Measurements from ENCODE around the gene HELZ. TPM values are rescaled to one million over a fixed set of nuclear protein-coding genes. Genes with fewer than 3 reads are reported as not detected.

Gene HELZ
- total and polyA plus RNA-seq, 2 experiments from 2014 or later: 32.7 to 77.2 TPM

GRCh38 chr17:67055811-67056745 is 188.9 kb downstream of the HELZ start:
- Histone ChIP-seq H3K9me2 (replicated peaks; ENCODE audit: insufficient read depth) (no peaks in the 10 kb centered on the region), H3K36me3 (replicated peaks; ENCODE audit: insufficient read depth, low read depth) (no peaks in the 10 kb centered on the region), H3K4me3 (no peak overlapping the region), H3K9me3 (ENCODE audit: low read depth) (no peaks in the 10 kb centered on the region), H3K79me2 (no peaks in the 10 kb centered on the region), H4K20me1 (ENCODE audit: insufficient read depth, poor library complexity, severe bottlenecking) (no peaks in the 10 kb centered on the region), H3K4me1 (ENCODE audit: insufficient read depth) (no peaks in the 10 kb centered on the region), H3K27me3 (no peaks in the 10 kb centered on the region), H3K4me2 (no peak overlapping the region), H2AFZ (no peak overlapping the region), H3K27ac (no peak overlapping the region)
- DNase-seq (ENCODE audit: low spot score): no peak
- TF ChIP-seq EZH2phosphoT487 (IDR thresholded peaks at IDR 0.05; ENCODE audit: low read depth, severe bottlenecking, unreplicated experiment) (no peak), EZH2 (IDR thresholded peaks at IDR 0.05; ENCODE audit: borderline replicate concordance) (no peak), CTCF (IDR thresholded peaks at IDR 0.05; ENCODE audit: poor library complexity) (no peak)
- WGBS (ENCODE audit: low lambda C conversion rate, missing lambda C conversion rate): 90% methylated on average over 23 of the region's 29 CpGs

- H3K79me2 ChIP-seq: no peaks in the 10 kb centered on the region
- H2AFZ ChIP-seq: no peak overlapping the region
- no peak overlapping the region for H3K4me3 ChIP-seq
- WGBS (ENCODE audit: low lambda C conversion rate, missing lambda C conversion rate): 98% methylated on average over 19 of the region's 19 CpGs
- H3K4me2 ChIP-seq: no peak overlapping the region
- no peaks in the 10 kb centered on the region for H3K27me3 ChIP-seq
- no peaks in the 10 kb centered on the region for H3K9me2 ChIP-seq (replicated peaks; ENCODE audit: insufficient read depth)
- DNase-seq (ENCODE audit: low spot score): no peak
- no peaks in the 10 kb centered on the region for H3K36me3 ChIP-seq (replicated peaks; ENCODE audit: insufficient read depth, low read depth)
- H4K20me1 ChIP-seq (ENCODE audit: insufficient read depth, poor library complexity, severe bottlenecking): no peaks in the 10 kb centered on the region
- no peaks in the 10 kb centered on the region for H3K9me3 ChIP-seq (ENCODE audit: low read depth)
- H3K4me1 ChIP-seq (ENCODE audit: insufficient read depth): no peaks in the 10 kb centered on the region
- no peak overlapping the region for H3K27ac ChIP-seq
- TF ChIP-seq CTCF (IDR thresholded peaks at IDR 0.05; ENCODE audit: poor library complexity): no peak
- TF ChIP-seq EZH2phosphoT487 (IDR thresholded peaks at IDR 0.05; ENCODE audit: low read depth, severe bottlenecking, unreplicated experiment): no peak
- no peak for TF ChIP-seq EZH2 (IDR thresholded peaks at IDR 0.05; ENCODE audit: borderline replicate concordance)
Measured at GRCh38 chr17:67055041-67055443, 190.0 kb downstream of the HELZ start.

GRCh38 chr17:67054608-67055007 is 190.4 kb downstream of the HELZ start:
- Histone ChIP-seq H3K27me3 (no peaks in the 10 kb centered on the region), H3K4me1 (ENCODE audit: insufficient read depth) (no peaks in the 10 kb centered on the region), H3K79me2 (no peaks in the 10 kb centered on the region), H3K4me2 (no peak overlapping the region), H3K9me2 (replicated peaks; ENCODE audit: insufficient read depth) (no peaks in the 10 kb centered on the region), H3K9me3 (ENCODE audit: low read depth) (no peaks in the 10 kb centered on the region), H4K20me1 (ENCODE audit: insufficient read depth, poor library complexity, severe bottlenecking) (no peaks in the 10 kb centered on the region), H3K36me3 (replicated peaks; ENCODE audit: insufficient read depth, low read depth) (no peaks in the 10 kb centered on the region), H3K27ac (no peak overlapping the region), H2AFZ (no peak overlapping the region), H3K4me3 (no peak overlapping the region)
- TF ChIP-seq EZH2phosphoT487 (IDR thresholded peaks at IDR 0.05; ENCODE audit: low read depth, severe bottlenecking, unreplicated experiment) (no peak), EZH2 (IDR thresholded peaks at IDR 0.05; ENCODE audit: borderline replicate concordance) (no peak), CTCF (IDR thresholded peaks at IDR 0.05; ENCODE audit: poor library complexity) (no peak)
- DNase-seq (ENCODE audit: low spot score): no peak
- WGBS (ENCODE audit: low lambda C conversion rate, missing lambda C conversion rate): 78% methylated on average over 5 of the region's 5 CpGs
